SHP77 (cell line): ENCODE results near the gene OR52E4.

Experiments
- DNase-seq, 2 experiments: peaks; one replicate each; lab custom pipeline; 2025; lab: John Stamatoyannopoulos, UW

Gene OR52E4

DNA sequence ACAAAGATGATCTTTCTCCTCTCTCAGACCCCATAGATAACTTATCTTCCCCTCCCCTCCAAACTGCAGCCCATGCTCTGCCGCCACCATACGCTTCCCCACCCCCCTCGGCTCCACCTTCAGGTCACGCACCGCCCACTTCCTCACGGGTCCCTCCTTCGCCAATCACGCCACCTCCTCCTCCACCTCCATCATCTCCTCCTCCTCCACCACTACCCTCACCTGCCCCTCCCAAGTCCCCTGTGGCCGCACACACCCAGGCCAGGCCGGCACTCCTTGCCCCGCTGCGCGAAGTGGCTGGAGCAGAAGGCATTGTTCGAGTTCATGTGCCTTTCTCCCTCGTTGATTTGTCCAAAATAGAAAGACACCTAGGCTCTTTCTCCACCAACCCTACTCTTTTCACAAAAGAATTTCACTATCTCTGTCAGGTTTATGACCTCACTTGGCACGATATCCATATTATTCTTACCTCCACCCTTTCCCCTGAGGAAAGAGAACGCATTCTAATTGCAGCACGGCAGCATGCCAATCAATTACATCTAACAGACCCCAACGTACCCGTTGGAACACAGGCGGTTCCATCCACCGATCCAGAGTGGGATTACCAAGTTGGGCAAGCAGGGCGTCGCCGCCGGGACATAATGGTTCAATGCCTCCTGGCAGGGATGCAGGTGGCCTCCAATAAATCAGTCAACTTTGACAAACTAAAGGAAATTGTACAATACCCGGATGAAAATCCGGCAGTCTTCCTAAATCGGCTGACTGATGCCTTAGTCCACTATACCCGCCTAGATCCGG is 49.3 kb downstream of the OR52E4 start:
- no peak for DNase-seq

GRCh38 chr11:5930614-5931013 is 50.2 kb downstream of the OR52E4 start:
- no peak for DNase-seq

GRCh38 chr11:5931061-5931460 is 50.6 kb downstream of the OR52E4 start:
- no peak for DNase-seq

DNA sequence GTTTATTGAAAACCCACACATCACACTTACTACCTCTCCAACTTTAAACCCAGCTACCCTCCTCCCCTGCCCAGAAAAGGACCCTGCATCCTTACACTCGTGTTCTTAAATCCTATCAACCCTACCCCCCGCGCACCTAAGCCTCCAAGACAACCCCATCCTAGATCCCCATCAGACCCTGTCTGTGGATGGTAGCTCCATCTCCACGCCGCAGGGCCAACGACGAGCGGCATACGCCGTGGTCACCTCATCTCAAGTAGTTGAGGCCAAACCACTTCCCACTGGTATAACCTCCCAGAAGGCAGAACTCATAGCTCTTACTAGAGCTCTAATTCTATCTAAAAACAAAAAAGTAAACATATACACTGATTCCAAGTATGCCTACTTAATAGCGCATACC is 52.2 kb downstream of the OR52E4 start:
- DNase-seq = no peak

DNA sequence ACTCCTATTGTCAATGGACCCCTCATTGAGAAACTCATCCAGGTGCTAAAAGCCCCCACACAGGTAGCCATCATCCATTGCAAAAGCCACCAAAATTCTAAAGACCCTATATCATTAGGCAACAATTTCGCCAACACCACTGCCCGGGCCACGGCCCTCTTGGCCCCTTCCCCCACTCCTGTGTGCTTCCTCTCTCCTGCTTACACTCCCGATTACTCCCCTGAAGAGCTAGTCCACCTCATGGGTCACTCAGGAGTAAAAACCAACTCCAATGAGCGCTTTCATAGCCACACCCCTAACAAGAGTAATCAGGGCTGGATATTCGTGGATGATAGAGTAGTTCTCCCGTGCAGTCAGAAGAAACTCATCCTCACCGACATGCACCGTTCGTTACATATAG is 52.7 kb downstream of the OR52E4 start:
- DNase-seq = no peak
